ENCODE measurements around the gene KLHL22.
"Not testable (repeated sequence)": the region's sequence is repeated elsewhere in the genome, so short reads cannot be mapped to it uniquely, and the experiment has no call there.

KLHL22 gene

DNA sequence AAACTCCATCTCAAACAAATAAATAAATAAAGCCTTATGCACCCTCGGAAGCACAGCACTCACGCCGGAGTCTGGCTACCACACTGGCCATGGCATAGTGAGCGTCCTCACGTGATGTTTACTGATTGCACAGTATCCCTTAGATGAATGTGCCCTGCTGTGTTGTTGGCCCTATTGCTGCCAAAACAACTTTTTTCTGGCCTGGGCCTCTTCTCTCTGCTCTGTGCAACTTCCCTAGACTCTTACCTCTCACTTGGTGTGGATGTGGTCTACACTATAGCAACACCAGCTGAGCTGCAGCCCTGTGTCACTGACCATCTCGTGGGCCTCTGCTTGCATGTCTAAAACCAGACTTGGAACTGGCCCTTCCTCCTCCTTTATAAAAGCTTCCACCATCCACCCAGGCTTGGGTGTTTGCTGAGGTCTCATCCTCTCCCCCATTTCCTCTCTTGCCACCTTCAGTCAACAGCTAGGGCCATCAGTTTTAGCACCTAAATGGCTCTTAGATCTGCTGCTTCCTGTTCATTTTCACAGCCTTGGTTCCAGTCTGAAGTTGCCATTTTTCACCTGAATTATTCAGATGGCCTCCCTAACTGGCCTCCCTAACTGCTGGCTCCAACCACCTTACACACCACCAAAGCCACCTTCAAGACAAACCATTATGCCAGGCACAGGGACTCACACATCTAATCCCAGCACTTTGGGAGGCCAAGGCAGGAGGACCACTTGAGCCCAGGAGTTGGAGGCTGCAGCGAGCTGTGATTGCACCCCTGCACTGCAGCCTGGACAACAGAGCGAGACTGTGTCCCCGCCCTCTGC lies 92.4 kb downstream of the KLHL22 start:
- FAIRE-seq (no peak), DNase-seq (ENCODE audit: low spot score) (no peak)

DNA sequence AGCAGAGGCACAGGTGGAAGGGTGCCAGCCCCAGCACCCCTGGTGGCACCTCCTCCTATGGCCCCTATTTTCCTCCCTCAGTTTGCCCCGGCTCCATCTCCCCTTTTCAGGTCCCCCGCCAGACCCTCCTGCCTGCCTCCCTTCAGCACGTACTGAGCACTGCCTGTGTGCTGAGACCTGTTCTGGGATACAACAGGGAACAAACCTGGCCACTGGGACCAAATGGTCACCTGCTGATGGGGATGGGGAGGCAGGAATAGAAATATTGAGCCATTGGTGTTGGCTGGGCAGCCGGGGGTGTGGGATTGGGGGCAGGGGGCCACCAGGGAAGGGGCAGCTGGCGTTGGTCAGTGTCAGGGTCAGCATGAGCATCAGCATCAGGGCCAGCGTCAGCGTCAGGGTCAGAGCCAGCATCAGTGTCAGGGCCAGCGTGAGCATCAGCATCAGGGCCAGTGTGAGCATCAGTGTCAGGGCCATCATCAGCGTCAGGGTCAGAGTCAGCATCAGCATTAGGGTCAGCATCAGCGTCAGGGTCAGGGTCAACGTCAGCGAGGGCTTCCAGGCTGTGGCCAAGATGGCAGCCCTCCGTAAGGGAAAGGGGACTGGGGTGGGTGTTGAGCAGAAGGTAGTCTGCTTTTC lies 94.1 kb downstream of the KLHL22 start:
- FAIRE-seq (no peak), DNase-seq (ENCODE audit: low spot score) (no peak)

DNA sequence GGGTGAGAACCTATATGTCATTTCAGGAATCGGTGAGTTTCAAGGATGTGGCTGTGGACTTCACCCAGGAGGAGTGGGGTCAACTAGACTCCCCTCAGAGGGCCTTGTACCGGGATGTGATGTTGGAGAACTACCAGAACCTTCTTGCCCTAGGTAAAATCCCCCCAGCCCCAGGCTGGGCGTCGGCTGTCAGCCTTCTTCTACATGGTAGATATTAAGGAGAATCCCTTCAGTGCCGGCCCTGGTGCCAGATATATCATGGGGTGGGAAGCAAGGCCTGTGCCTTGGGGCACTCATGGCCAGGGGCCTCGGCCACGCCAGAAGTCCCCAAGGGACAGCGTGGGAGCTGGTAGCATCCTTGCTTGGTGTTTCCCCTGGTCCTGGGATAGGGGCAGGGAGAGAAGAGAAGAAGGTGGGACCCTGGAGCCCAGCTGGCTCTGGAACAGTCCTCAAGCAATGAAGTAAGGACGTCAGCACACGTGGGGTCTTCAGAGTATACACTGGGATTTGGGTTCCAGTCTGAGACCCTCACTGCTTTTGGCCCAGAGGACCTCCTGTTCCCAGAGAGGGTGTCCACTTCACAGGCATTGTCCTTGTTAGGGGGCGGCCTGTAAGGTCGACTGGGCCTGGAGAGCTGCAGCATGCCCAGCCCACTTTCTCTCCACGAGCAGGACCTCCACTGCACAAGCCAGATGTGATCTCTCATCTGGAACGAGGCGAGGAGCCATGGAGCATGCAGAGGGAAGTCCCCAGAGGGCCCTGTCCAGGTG lies 94.8 kb downstream of the KLHL22 start:
- FAIRE-seq (no peak), DNase-seq (ENCODE audit: low spot score) (no peak)

DNA sequence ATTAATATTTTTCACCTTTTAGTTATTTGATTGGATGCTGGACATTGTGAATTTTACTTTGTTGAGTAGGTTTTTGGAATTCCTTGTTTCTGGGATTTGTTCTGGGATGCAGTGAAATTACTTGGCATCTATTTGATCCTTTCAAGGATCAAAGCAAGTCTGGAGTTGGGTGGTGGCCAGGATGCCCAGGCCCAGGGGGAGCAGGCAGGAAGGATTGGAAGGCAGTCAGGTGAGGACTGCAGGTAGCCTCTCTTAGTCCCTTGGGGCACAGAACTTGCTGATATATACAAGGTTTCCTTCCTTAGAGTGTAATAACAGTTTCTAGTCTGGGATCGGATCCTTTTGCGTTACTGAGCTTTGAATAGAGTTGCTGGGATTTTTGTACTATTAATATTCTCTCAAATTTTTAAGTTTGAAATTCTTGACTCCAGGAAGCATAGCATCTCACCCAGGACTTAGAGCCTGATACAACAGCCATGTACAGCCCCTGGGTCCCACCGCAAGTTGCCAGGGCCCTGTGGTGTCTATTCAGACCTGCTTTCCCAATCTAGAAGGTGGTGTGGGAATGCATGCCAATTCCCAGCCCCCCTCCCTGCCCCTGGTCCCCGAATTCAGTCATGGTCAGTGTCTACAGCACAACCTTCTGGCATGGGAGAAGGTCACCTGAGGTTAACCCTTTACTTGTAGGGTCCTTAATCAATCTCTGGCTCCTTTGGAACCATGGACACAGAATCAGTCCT lies 95.6 kb downstream of the KLHL22 start:
- DNase-seq (ENCODE audit: low spot score) = no peak
- FAIRE-seq = no peak

DNA sequence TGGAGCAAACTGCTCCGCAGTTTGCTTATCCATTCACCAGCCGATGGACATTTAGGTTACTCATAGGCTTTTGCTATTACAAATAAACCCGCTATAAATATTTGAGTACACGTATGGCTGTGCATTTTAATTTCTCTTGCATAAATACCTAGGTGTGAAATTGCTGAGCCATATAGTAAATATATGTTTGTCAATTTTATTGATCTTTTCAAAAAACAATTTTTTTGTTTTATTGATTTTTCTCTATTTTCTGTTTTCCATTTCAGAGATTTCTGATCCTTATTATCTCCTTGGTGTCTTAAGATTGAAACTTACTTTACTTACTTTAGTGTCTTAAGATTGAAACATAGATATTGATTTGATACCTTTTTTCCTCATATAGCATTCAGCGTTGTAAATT lies 97.2 kb downstream of the KLHL22 start:
- DNase-seq (ENCODE audit: low spot score) (no peak), FAIRE-seq (no peak)

DNA sequence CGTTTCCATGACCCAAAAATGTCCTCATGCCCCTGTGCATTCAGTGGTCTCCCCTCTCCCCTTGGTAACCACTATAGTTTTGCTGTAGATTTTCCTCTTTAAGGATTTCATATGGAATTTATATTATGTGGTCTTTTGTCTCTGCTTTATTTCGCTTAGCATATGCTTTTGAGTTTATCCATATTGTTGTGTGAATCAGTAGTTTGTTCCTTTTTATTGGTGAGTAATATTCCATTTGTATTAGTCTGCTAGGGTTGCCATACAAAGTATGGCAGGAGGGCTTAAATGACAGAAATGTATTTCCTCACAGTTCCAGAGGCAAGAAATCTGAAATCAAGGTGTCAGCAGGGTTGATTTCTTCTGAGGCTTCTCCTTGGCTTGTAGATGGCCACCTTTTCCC lies 98.1 kb downstream of the KLHL22 start:
- no peak for FAIRE-seq
- DNase-seq (ENCODE audit: low spot score) = no peak

DNA sequence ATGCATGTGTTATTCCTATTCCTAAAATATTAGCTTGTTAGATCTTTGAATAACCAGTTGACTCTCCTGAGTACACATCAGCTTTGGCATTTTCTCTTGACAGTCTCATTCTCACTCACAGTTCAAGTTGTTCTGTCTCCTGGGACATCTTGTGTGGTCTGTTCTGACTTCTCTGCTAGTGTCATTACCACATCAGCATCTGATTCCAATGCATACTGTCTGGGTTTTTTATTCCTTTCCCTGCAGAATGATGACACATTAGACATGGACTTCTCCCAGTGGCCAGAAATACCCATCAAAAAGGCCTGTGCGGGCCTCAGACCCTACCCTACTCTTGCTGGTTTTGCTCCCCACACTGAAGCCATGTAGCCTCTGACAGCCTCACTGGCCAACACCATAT lies 99.0 kb downstream of the KLHL22 start:
- DNase-seq (ENCODE audit: low spot score) (no peak), FAIRE-seq (no peak)

DNA sequence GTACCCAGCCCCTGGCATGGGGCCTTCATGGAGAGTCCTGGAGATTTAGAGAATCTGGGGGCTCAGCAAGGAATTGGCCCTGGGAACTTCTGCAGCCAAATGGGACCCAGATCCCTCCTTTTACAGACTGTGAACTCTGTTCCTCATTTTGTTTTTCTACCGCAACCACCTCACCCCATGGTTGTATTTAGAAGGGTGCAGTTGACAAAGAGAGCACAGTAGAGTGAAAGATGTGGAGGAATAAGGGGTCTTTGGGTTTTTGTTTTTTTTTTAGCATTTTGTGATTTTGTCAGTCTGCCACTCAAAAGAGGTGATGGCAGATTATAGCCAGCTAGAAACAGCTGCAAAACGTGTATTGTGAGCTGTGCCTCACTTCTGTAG lies 99.7 kb downstream of the KLHL22 start:
- no peak for FAIRE-seq
- no peak for DNase-seq (ENCODE audit: low spot score)

DNA sequence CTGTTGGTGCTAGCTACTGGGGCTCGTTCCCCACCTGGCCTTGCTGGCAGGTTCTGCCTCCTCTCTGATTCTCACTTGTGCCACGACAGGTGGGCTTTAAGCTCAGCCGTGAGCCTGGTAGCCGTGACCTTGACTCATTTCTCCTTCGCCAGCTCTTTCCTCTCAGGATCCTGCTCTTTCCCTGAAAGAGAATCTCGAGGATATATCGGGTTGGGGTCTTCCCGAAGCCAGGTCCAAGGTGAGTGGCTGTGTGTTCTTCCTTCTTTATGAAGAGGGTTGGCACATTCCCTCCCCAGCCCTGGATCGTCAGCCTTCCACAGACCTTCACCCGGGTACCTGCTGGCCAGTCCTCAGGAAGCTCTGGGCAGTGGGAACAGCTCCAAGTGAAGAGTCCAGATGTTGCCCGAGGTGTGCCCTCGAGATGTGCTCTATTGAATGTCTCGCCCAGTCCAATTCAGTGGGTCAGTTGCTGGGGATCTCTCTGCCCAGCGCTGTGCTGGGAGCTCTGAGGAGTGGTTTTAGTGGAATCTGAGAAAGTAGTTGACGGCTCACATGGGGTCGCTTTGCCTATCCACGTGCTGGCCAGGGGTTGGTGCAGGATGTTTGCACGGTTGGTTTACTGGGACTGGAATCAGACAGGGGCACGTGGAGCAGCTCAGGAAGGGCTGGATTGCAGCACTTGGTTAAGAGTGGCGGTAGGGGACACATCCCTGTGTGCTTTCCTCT lies 100.3 kb downstream of the KLHL22 start:
- DNase-seq (ENCODE audit: low spot score) = no peak

DNA sequence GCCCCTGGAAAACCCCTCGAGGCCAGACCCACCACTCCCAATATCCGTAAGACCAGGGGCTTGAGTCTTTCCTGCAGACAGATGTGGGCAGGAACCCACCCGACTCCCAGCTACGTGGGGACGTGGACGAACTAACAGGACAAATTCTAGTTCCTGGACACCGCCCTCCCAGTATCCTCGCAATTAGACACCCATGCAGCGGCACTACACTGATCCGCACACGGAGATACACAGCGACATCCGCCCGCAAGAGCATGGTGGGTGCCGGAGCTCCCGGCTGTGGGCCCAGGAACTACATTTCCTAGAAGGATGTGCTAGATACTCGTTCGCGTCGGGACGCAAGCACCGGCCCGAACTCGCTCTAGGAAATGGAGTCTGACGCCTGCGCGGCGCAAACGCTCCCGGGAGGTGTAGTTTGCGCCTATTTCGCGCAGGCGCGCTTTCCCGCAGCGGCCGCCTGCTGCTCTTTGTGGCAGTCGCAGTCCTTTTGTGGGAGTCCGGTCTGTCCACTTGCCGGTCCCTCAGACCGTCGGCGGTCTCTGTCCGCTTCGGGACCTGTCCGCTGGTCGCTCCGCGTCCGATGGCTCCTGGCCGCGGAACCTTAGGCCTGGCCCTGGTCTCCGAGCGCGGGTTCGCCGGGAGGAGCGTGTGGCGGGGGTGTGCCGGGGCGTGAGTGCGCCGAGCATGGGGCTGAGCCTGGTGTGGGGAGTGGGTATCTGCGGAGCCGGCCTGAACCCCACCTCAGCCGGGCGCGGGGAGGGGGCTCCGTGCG lies 101.7 kb downstream of the KLHL22 start, which contains the start of gene ZNF74:
Gene ZNF74, plus strand, starts transcription at position 447 of the 772 bp plus-strand sequence. CDS start 478 bp downstream, outside the sequence.
- DNase-seq (ENCODE audit: low spot score) (peak; percentile 76), FAIRE-seq (no peak)

More for the DNA sequence above, 100.3 kb downstream of the KLHL22 start:
- FAIRE-seq = no peak

DNA sequence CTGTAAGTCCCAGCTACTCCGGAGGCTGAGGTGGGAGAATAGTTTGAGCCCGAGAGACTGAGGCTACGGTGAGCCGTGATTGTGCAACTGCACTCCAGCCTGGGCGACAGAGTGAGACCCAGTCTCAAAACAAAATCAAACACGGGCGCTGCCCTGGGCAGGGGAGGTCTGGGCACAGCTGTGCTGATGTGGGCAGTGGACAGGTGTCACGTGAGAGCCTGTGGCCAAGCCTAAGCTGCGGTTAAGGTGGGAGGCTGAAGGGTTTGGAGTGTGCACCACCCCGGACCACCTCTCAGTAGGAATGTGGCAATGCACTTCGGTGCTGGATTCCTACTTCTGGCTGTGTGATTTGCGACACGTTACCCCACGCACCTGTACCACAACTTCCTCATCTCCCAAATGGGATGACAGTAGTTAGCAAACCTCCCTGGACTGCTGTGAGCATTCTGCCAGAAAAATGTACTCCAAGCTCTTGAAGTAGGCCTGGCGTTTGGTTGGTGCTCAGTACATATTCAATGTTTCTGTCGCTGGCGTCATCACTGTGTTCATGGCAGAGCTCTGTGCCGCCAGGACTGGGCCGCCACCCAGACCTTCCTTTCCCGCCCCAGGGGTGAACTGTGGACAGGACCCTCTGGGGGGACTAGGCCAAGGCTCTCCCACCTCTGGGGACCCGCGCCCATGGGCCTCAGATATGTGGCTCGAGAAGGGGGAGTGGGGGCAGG lies 102.5 kb downstream of the KLHL22 start:
- no peak for FAIRE-seq
- DNase-seq (ENCODE audit: low spot score) = no peak

DNA sequence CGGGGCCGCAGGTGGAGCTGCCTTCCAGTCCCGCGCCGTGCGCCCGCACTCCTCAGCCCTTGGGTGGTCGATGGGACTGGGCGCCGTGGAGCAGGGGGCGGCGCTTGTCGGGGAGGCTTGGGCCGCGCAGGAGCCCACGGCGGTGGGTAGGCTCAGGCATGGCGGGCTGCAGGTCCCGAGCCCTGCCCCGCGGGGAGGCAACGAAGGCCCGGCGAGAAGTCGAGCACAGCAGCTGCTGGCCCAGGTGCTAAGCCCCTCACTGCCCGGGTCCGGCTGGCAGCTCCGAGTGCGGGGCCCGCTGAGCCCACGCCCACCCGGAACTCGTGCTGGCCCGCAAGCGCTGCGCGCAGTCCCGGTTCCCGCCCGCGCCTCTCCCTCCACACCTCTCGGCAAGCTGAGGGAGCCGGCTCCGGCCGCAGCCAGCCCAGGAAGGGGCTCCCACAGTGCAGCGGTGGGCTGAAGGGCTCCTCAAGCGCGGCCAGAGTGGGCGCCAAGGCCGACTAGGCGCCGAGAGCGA lies 103.2 kb downstream of the KLHL22 start:
- not testable (repeated sequence) for DNase-seq (ENCODE audit: low spot score); FAIRE-seq

All from RCC 7860 (cell line).